Mucosa of rectum (tissue), 2 donors: ENCODE measurements around the gene CAMTA1.
"Not testable (repeated sequence)": the region's sequence is repeated elsewhere in the genome, so short reads cannot be mapped to it uniquely, and the experiment has no call there.

Experiments used
- H3K27ac ChIP-seq, 2 donors: one replicate each; pipeline ENCODE4 v1.7.0; 2013; ENCODE audit warnings: inconsistent platforms in 2 of 2, low read depth in 2 of 2, low read length in 2 of 2
- H3K27me3 ChIP-seq, 2 donors: one replicate each; pipeline ENCODE4 v1.7.0; 2013; ENCODE audit warnings: low read length in 2 of 2; ENCODE audit not compliant: control insufficient read depth in 2 of 2, insufficient read depth in 2 of 2
- H3K36me3 ChIP-seq, 2 donors: one replicate each; pipeline ENCODE4 v1.7.0; 2013; ENCODE audit warnings: low read length in 2 of 2; ENCODE audit not compliant: control insufficient read depth in 2 of 2, insufficient read depth in 2 of 2
- H3K4me1 ChIP-seq, 2 donors: one replicate each; pipeline ENCODE4 v1.7.0; 2013; ENCODE audit warnings: low read length in 2 of 2, mild to moderate bottlenecking in 1 of 2; ENCODE audit not compliant: control insufficient read depth in 2 of 2, insufficient read depth in 2 of 2
- H3K4me3 ChIP-seq, 2 donors: one replicate each; pipeline ENCODE4 v1.7.0; 2013; ENCODE audit warnings: low read length in 2 of 2
- H3K9ac ChIP-seq, 2 donors: one replicate each; pipeline ENCODE4 v1.7.0; 2013; ENCODE audit warnings: low read length in 2 of 2, low read depth in 1 of 2, mild to moderate bottlenecking in 1 of 2
- H3K9me3 ChIP-seq, 2 donors: one replicate each; pipeline ENCODE4 v1.7.0; 2013; ENCODE audit warnings: low read length in 2 of 2; ENCODE audit not compliant: control insufficient read depth in 2 of 2
- donor health status: healthy.
- donor health status: Normal muscosa, but diverticular disease.

The CAMTA1 gene

GRCh38 chr1:7376676-7377075, 591.4 kb downstream of the CAMTA1 start:
- Histone ChIP-seq H3K36me3 (no peaks in the 10 kb centered on the region), H3K9ac (no peak overlapping the region), H3K4me3 (no peak overlapping the region), H3K4me1 (no peaks in the 10 kb centered on the region), H3K27ac (no peak overlapping the region), H3K9me3 (no peaks in the 10 kb centered on the region), H3K27me3 (no peaks in the 10 kb centered on the region)

DNA sequence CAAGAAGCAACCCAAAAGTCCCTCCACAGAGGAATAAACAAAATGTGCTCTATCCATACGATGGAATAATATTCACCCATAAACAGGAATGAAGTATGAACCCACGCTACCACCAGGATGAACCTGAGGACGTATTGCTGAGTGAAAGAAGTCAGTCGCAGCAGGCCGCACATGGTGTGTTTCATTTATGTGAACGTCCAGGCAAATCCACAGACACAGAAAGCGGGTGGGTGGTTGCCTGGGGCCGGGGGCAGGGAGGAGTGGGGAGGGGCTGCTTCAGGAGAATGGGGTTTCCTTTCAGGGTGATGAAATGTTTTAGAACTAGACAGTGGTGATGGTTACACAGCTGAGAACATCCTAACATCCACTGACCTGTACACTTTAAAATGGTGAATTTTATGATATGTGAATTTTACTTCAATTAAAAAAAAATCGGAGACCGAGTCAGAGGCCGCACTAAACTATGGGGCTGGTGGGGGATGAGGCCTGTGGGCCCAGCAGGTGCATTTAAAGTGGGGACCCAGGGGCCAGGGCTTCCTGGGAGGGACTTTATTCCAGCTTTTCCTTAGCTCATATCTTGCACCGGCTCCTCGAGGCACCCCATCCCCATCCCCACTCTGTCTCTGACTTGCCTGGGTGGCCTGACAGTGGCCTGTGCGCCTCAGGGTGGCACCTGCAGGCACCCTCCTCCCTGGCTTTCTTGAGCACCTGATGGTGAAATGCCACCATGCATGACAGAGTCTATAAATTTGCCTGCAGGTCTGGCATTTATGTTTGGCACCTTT, 593.3 kb downstream of the CAMTA1 start:
- H3K9me3 ChIP-seq, result no peaks in the 10 kb centered on the region
- no peak overlapping the region for H3K4me3 ChIP-seq
- H3K27ac ChIP-seq, result no peak overlapping the region
- H3K4me1 ChIP-seq, result no peaks in the 10 kb centered on the region
- H3K36me3 ChIP-seq, result no peaks in the 10 kb centered on the region
- H3K9ac ChIP-seq, result no peak overlapping the region
- no peaks in the 10 kb centered on the region for H3K27me3 ChIP-seq

GRCh38 chr1:7379441-7379971, 594.3 kb downstream of the CAMTA1 start:
- no peaks in the 10 kb centered on the region for H3K4me1 ChIP-seq
- no peaks in the 10 kb centered on the region for H3K9me3 ChIP-seq
- H3K36me3 ChIP-seq, result no peaks in the 10 kb centered on the region
- H3K4me3 ChIP-seq, result no peak overlapping the region
- no peak overlapping the region for H3K27ac ChIP-seq
- H3K9ac ChIP-seq, result no peak overlapping the region
- H3K27me3 ChIP-seq, result no peaks in the 10 kb centered on the region

DNA sequence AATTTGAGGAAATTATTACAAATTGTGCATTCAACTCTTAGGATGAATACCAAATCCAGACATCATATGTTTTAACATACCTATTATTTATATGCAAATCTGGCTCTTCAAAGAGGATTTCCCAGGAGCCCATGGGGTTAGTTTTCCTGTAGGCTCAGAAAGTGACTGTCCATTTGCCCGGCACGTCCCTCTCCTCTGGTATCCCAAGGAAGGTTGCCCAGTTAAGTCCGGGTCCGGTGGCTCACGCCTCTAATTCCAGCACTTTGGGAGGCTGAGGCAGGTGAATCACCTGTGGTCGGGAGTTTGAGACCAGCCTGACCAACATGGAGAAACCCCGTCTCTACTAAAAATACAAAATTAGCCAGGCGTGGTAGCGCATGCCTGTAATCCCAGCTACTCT, 594.8 kb downstream of the CAMTA1 start:
- not testable (repeated sequence) for H3K4me1 ChIP-seq, H3K9ac ChIP-seq, H3K4me3 ChIP-seq, H3K9me3 ChIP-seq, H3K27ac ChIP-seq, H3K27me3 ChIP-seq, H3K36me3 ChIP-seq

GRCh38 chr1:7380712-7381111, 595.5 kb downstream of the CAMTA1 start:
- Histone ChIP-seq H3K27me3 (no peaks in the 10 kb centered on the region), H3K9me3 (no peaks in the 10 kb centered on the region), H3K4me1 (no peaks in the 10 kb centered on the region), H3K27ac (no peak overlapping the region), H3K9ac (no peak overlapping the region), H3K36me3 (no peaks in the 10 kb centered on the region), H3K4me3 (no peak overlapping the region)

DNA sequence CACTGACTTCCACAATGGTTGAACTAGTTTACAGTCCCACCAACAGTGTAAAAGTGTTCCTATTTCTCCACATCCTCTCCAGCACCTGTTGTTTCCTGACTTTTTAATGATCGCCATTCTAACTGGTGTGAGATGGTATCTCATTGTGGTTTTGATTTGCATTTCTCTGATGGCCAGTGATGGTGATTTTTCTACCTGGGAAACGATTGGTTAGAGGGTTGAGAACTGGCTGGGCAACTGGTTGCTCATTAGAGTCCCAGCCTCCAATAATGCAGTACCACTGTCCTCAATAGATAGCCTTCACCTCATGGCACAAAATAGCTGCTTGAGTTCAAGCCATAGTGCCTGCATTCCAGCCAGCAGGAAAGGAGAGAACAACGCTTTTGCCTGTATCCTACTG, 596.5 kb downstream of the CAMTA1 start:
- not testable (repeated sequence) for H3K9ac ChIP-seq, H3K27ac ChIP-seq, H3K4me1 ChIP-seq

DNA sequence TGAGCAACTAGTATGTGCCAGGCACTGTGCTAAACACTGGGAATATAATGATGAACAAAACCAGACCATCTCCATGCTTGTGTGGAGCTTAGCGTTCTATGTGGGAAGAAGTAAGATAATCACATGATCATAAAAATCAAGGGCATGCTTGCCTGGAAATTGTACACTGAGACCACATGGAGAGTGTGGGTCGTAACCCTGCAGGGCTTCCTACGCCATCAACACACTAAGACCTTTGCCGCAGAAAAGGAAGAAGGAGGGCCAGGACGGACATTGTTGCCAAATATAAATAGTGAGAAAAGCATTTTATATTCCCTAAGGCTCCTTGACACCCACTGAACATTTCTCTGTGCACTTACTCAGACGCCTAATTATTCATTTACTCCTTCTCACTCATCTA, 597.7 kb downstream of the CAMTA1 start:
- H3K27ac ChIP-seq, result no peak overlapping the region
- H3K9me3 ChIP-seq, result no peaks in the 10 kb centered on the region
- no peak overlapping the region for H3K9ac ChIP-seq
- H3K4me1 ChIP-seq, result no peaks in the 10 kb centered on the region
- no peak overlapping the region for H3K4me3 ChIP-seq
- no peaks in the 10 kb centered on the region for H3K27me3 ChIP-seq
- no peaks in the 10 kb centered on the region for H3K36me3 ChIP-seq

More for the DNA sequence above, 596.5 kb downstream of the CAMTA1 start:
- H3K4me3 ChIP-seq, H3K9me3 ChIP-seq, H3K27me3 ChIP-seq, H3K36me3 ChIP-seq: not testable (repeated sequence)

DNA sequence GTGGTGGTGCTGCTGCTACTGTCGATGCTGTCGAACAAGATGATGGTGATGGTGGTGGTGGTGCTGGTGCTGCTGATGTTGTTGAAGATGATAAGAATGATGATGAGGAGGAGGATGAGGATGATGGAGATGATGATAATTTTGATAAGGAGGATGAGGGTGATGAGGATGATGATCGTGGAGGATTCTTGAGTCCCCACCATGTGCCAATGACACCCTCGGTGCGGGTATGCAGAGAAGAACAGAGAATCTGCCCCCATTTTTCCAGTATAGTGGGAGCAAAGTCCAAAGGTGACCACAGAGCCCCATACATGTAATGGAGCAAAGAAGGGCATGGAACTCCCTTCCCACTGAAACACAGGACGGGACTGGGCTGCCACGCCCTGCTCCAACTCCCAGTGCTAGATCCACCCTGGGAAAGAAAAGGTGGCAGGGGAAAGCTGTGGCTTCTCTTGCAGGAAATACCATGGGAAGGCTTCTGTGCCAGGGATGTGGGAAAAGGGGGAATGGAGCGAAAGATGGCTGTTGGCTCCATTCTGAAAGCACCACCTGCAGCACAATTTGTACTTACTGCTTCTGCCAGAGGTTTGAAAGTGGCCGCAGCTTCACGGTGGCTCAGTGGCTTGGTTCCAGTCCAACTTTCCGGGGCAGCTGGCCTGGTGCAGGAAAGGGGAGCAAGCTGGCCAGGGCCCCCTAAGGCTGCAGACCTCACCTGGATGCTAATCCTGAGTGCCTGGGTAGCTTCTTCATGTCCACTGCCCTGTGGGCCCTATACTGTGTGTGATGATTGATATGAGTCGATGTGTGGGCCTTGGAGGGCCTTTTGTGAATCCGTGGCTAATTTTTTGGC, 598.6 kb downstream of the CAMTA1 start:
- H3K27me3 ChIP-seq, result no peaks in the 10 kb centered on the region
- no peaks in the 10 kb centered on the region for H3K9me3 ChIP-seq
- no peak overlapping the region for H3K9ac ChIP-seq
- no peak overlapping the region for H3K4me3 ChIP-seq
- no peak overlapping the region for H3K27ac ChIP-seq
- H3K36me3 ChIP-seq, result no peaks in the 10 kb centered on the region
- H3K4me1 ChIP-seq, result no peaks in the 10 kb centered on the region

DNA sequence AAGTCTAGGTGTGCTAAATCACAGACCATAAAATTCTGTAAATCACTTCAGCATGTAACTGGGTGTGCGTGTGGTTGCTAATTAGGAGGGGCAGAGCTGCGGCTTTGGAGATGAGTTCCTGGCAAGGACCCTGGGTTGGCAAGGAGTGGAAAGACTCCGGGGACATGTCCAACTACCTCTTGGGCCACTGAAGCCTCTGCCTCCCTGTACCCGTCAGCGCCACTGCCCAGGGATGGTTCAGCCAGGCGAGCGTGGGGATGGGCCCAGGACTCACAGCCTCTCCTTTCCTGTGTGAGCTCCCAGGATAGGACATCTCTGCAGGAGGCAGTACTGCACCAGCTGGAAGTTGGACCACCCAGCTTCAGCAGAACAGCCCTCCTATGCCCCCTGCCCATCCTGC, 599.4 kb downstream of the CAMTA1 start:
- Histone ChIP-seq H3K36me3 (no peaks in the 10 kb centered on the region), H3K27ac (no peak overlapping the region), H3K4me1 (no peaks in the 10 kb centered on the region), H3K4me3 (no peak overlapping the region), H3K27me3 (no peaks in the 10 kb centered on the region), H3K9ac (no peak overlapping the region), H3K9me3 (no peaks in the 10 kb centered on the region)

- no peaks in the 10 kb centered on the region for H3K27me3 ChIP-seq
- no peak overlapping the region for H3K9ac ChIP-seq
- H3K4me3 ChIP-seq, result no peak overlapping the region
- H3K27ac ChIP-seq, result no peak overlapping the region
- H3K9me3 ChIP-seq, result no peaks in the 10 kb centered on the region
- no peaks in the 10 kb centered on the region for H3K36me3 ChIP-seq
- H3K4me1 ChIP-seq, result no peaks in the 10 kb centered on the region
These were observed 600.4 kb downstream of the CAMTA1 start for GRCh38 chr1:7385471-7386225.
